K562 (cell line): ENCODE data around the gene B4GALT5. TPM values are rescaled to one million over a fixed set of nuclear protein-coding genes. Genes with fewer than 3 reads are reported as not detected.

ENCODE experiments used
- BCOR ChIP-seq: fragments of 450-650 bp; IDR thresholded peaks from 2 replicates; pipeline ENCODE4 v1.6.1; 2016
- FOXM1 ChIP-seq, 2 experiments: fragments of 450-650 bp in 1 of 2; sonication (generic) in 1 of 2; formaldehyde crosslinking in 1 of 2; IDR thresholded peaks; 2 replicates each; pipeline versions ENCODE4 v1.6.1 to v1.9.0; 2017 to 2022; ENCODE audit warnings: low read depth in 2 of 2, mild to moderate bottlenecking in 2 of 2, missing genetic modification reagents in 1 of 2, moderate library complexity in 1 of 2
- FOXP1 ChIP-seq: sonication (generic); formaldehyde crosslinking; IDR thresholded peaks from 2 replicates; pipeline ENCODE4 v1.8.0; 2022; ENCODE audit warnings: mild to moderate bottlenecking, missing genetic modification reagents
- FOXP4 ChIP-seq: sonication (generic); formaldehyde crosslinking; IDR thresholded peaks from 2 replicates; pipeline ENCODE4 v1.8.0; 2022; ENCODE audit warnings: mild to moderate bottlenecking, missing genetic modification reagents, borderline replicate concordance
- GATAD2B ChIP-seq: fragments of 450-650 bp; IDR thresholded peaks from 2 replicates; pipeline ENCODE4 v1.6.1; 2017; ENCODE audit warnings: mild to moderate bottlenecking, borderline replicate concordance
- HES1 ChIP-seq: fragments of 450-650 bp; IDR thresholded peaks from 2 replicates; pipeline ENCODE4 v1.6.1; 2016; ENCODE audit warnings: low read depth, mild to moderate bottlenecking, moderate library complexity
- HNRNPK ChIP-seq: fragments of 200-400 bp; formaldehyde crosslinking; IDR thresholded peaks from one replicate; pipeline ENCODE4 v1.6.1; 2018; ENCODE audit warnings: mild to moderate bottlenecking, low read depth, low read length; ENCODE audit not compliant: poor library complexity, severe bottlenecking
- KLF10 ChIP-seq: fragments of 250-450 bp; sonication (Bioruptor Pico); IDR thresholded peaks from 2 replicates; pipeline ENCODE4 v1.6.1; 2021; ENCODE audit warnings: matching md5 sums
- MAFK ChIP-seq: IDR thresholded peaks from 2 replicates; pipeline ENCODE4 v1.6.1; 2011; ENCODE audit warnings: low read length, improper control_type of control experiment
- MCM5 ChIP-seq: fragments of 450-650 bp; IDR thresholded peaks from 2 replicates; pipeline ENCODE4 v1.6.1; 2016; ENCODE audit warnings: low read depth
- NFIC ChIP-seq: fragments of 450-650 bp; IDR thresholded peaks from 2 replicates; pipeline ENCODE4 v1.6.1; 2017; ENCODE audit warnings: mild to moderate bottlenecking, inconsistent platforms
- SAFB2 ChIP-seq: fragments of 200-400 bp; formaldehyde crosslinking; IDR thresholded peaks from 2 replicates; pipeline ENCODE4 v1.6.1; 2018; ENCODE audit warnings: borderline replicate concordance, low read length, low read depth, moderate library complexity; ENCODE audit not compliant: severe bottlenecking
- SETDB1 ChIP-seq: IDR thresholded peaks from one replicate; pipeline ENCODE4 v1.6.1; 2012; ENCODE audit warnings: low read length, control low read depth, inconsistent platforms
- TAF1 ChIP-seq: IDR thresholded peaks from 2 replicates; pipeline ENCODE4 v1.6.1; 2011; ENCODE audit warnings: mild to moderate bottlenecking, low read length, moderate library complexity; ENCODE audit not compliant: insufficient read depth, control insufficient read depth, severe bottlenecking; ENCODE audit errors: extremely low read depth
- TRIM25 ChIP-seq: fragments of 450-650 bp; IDR thresholded peaks from 2 replicates; pipeline ENCODE4 v1.7.0; 2016; ENCODE audit warnings: borderline replicate concordance
- ZNF512 ChIP-seq: IDR thresholded peaks from 2 replicates; pipeline ENCODE4 v1.6.1; 2016; ENCODE audit warnings: missing genetic modification characterization, missing compliant biosample characterization
- ZNF707 ChIP-seq: fragments of 250-450 bp; sonication (Bioruptor Pico); conservative IDR thresholded peaks from 2 replicates; pipeline ENCODE4 v1.8.0; 2022; ENCODE audit warnings: inconsistent platforms, mild to moderate bottlenecking, moderate library complexity
- polyA plus RNA-seq, 8 experiments: library from polyadenylated mRNA; depleted of rRNA in 4 of 8; stranded (reverse) in 5 of 8; unstranded in 3 of 8; fragments of >200 nt; fragmentation: Nextera tagmentation in 2 of 8; fragmentation: Illumina TruSeq in 1 of 8; extraction: Ambion mirVana in 2 of 8; extraction: Trizol in 1 of 8; gene quantifications; 2 replicates each; pipeline versions ENCODE4 v1.2.1 to v1.2.3, GENCODE V29; 2011 to 2014; ENCODE audit warnings: inconsistent platforms in 1 of 8, missing spikeins in 1 of 8
- total RNA-seq, 7 experiments: library from RNA; depleted of rRNA in 6 of 7; stranded (reverse); fragments of >200 nt in 6 of 7; fragmentation: Illumina TruSeq in 2 of 7; extraction: Trizol in 2 of 7; gene quantifications; 2 replicates each; pipeline versions ENCODE4 v1.2.1 to v1.2.3, GENCODE V29; 2011 to 2021; ENCODE audit warnings: low replicate concordance in 1 of 7

The B4GALT5 gene
- total and polyA plus RNA-seq, 9 of the 15 experiments (the other 6 are each of a cell fraction or from before 2014, with no cell fraction given), result 8.5 to 32.6 (median 23.4) TPM

GRCh38 chr20:49713753-49714712, at the start of gene B4GALT5 (continued):
- no peak for TF ChIP-seq HNRNPK
- TF ChIP-seq FOXP4, result no peak
- no peak for TF ChIP-seq FOXP1
- TF ChIP-seq NFIC, result no peak
- peak; percentile 56; the same call in 1 of the 2 replicates for TF ChIP-seq ZNF512 (tag)
- no peak for TF ChIP-seq KLF10 (CRISPR knock-in tag)
- TF ChIP-seq BCOR, result peak; percentile 47; the same call in 1 of the 2 replicates
- TF ChIP-seq TAF1, result peak; percentile 37
- TF ChIP-seq MCM5, result no peak
- TF ChIP-seq ZNF707, result no peak
- 0 out of 2 replicates have a peak, but pooled peaks have one; percentile 13 for TF ChIP-seq FOXM1 (IDR thresholded peaks at IDR 0.05; ENCODE audit: low read depth)
- no peak for TF ChIP-seq FOXM1 (CRISPR knock-in tag; IDR thresholded peaks at IDR 0.05; ENCODE audit: low read depth)
- TF ChIP-seq TRIM25, result no peak
- TF ChIP-seq SETDB1, result no peak
- TF ChIP-seq MAFK, result peak; percentile 16; the same call in 1 of the 2 replicates
- 0 out of 2 replicates have a peak, but pooled peaks have one; percentile 44 for TF ChIP-seq HES1
- no peak for TF ChIP-seq SAFB2
- TF ChIP-seq GATAD2B, result peak; percentile 69; the same call in 1 of the 2 replicates
